ENCODE results near the gene OCRL.

Gene OCRL

GRCh38 chrX:129637217-129638109 lies 97.4 kb downstream of the OCRL start:
- DNase-seq (ENCODE audit: low spot score): peak; percentile 62

GRCh38 chrX:129638917-129639316 lies 98.9 kb downstream of the OCRL start:
- DNase-seq (ENCODE audit: low spot score): no peak

GRCh38 chrX:129640737-129641136 lies 100.7 kb downstream of the OCRL start:
- DNase-seq (ENCODE audit: low spot score): no peak

- no peak for DNase-seq (ENCODE audit: low spot score)
Measured at GRCh38 chrX:129641469-129641868, 101.4 kb downstream of the OCRL start.

GRCh38 chrX:129641941-129642340 lies 101.9 kb downstream of the OCRL start:
- no peak for DNase-seq (ENCODE audit: low spot score)
